ENCODE results near the gene STAG1.

STAG1 gene

GRCh38 chr3:136642711-136643110 lies 109.5 kb downstream of the STAG1 start:
- intact Hi-C loops (cut with DNase I; ENCODE audit: low total_unique reads), result no loop called here
- H3K9me3 ChIP-seq, result no peaks in the 10 kb centered on the region
- H3K36me3 ChIP-seq, result no peaks in the 10 kb centered on the region
- no peaks in the 10 kb centered on the region for H3K27me3 ChIP-seq
- no peak overlapping the region for H3K4me3 ChIP-seq
- no peak overlapping the region for H3K27ac ChIP-seq
- peaks cover 0 to 16% (median 4%) of the 10 kb centered on the region in 4 donors for H3K4me1 ChIP-seq
- no peak for TF ChIP-seq CTCF (IDR thresholded peaks at IDR 0.05)
- no peak for DNase-seq

- Histone ChIP-seq H3K27ac (no peak overlapping the region), H3K9me3 (no peaks in the 10 kb centered on the region), H3K36me3 (no peaks in the 10 kb centered on the region), H3K4me1 (peaks cover 0 to 36% (median 11%) of the 10 kb centered on the region in 4 donors), H3K4me3 (no peak overlapping the region), H3K27me3 (no peaks in the 10 kb centered on the region)
- DNase-seq, result no peak
- TF ChIP-seq CTCF (IDR thresholded peaks at IDR 0.05), result no peak
- intact Hi-C loops (cut with DNase I; ENCODE audit: low total_unique reads), result no loop called here
These were observed 113.1 kb downstream of the STAG1 start for GRCh38 chr3:136639069-136639468.

GRCh38 chr3:136637176-136637575 lies 115.0 kb downstream of the STAG1 start:
- no peak overlapping the region for H3K4me3 ChIP-seq
- no peaks in the 10 kb centered on the region for H3K27me3 ChIP-seq
- DNase-seq, result no peak
- intact Hi-C loops (cut with DNase I; ENCODE audit: low total_unique reads), result no loop called here
- no peaks in the 10 kb centered on the region for H3K36me3 ChIP-seq
- H3K4me1 ChIP-seq, result peaks cover 0 to 47% (median 11%) of the 10 kb centered on the region in 4 donors
- H3K27ac ChIP-seq, result no peak overlapping the region
- no peak for TF ChIP-seq CTCF (IDR thresholded peaks at IDR 0.05)
- H3K9me3 ChIP-seq, result no peaks in the 10 kb centered on the region

- TF ChIP-seq CTCF (IDR thresholded peaks at IDR 0.05), result no peak
- Histone ChIP-seq H3K4me3 (no peak overlapping the region), H3K4me1 (peaks cover 0 to 54% (median 10%) of the 10 kb centered on the region in 4 donors), H3K27me3 (no peaks in the 10 kb centered on the region), H3K9me3 (no peaks in the 10 kb centered on the region), H3K36me3 (peaks cover 0 to 2% (median 0%) of the 10 kb centered on the region in 3 donors), H3K27ac (no peak overlapping the region)
- DNase-seq, result no peak
- intact Hi-C loops (cut with DNase I; ENCODE audit: low total_unique reads), result no loop called here
These were observed 117.4 kb downstream of the STAG1 start for GRCh38 chr3:136634821-136635220.

DNA sequence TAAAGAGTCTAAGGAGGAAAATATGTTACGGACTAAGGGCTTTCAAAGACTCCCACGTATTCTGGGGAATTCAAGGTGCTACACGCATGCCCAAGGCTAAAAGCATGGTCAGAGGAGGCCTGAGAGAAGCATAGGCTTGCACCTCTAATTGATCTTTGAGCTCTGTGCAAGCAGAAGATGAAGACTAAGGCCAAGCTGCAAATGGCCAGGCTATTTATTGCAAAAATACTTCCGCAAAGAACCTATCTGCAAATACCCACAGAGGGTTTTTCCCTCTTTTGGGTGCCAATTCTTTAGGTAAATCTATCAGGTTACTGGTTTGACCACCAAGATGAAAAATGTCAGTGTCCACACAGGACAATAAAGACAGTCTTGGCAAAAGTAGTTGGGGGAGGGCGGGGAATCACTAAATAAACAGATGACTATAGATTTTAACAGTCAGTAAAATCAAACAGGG lies 119.5 kb downstream of the STAG1 start:
- Histone ChIP-seq H3K4me3 (no peak overlapping the region), H3K4me1 (peaks cover 0 to 40% (median 9%) of the 10 kb centered on the region in 4 donors), H3K27me3 (no peaks in the 10 kb centered on the region), H3K9me3 (no peaks in the 10 kb centered on the region), H3K27ac (no peak overlapping the region), H3K36me3 (peaks cover 0 to 9% (median 0%) of the 10 kb centered on the region in 3 donors)
- intact Hi-C loops (cut with DNase I; ENCODE audit: low total_unique reads), result no loop called here
- DNase-seq, result no peak
- TF ChIP-seq CTCF (IDR thresholded peaks at IDR 0.05), result no peak

- Histone ChIP-seq H3K4me1 (peaks cover 0 to 27% (median 3%) of the 10 kb centered on the region in 4 donors), H3K9me3 (no peaks in the 10 kb centered on the region), H3K27me3 (no peaks in the 10 kb centered on the region), H3K4me3 (no peak overlapping the region), H3K27ac (no peak overlapping the region), H3K36me3 (peaks cover 0 to 9% (median 0%) of the 10 kb centered on the region in 3 donors)
- no peak for DNase-seq
- no peak for TF ChIP-seq CTCF (IDR thresholded peaks at IDR 0.05)
- intact Hi-C loops (cut with DNase I; ENCODE audit: low total_unique reads), result no loop called here
These were observed 120.8 kb downstream of the STAG1 start for GRCh38 chr3:136631424-136631823.

Data from tibial artery (tissue), 4 donors.